Mesothelial cell of epicardium (in vitro differentiated cells): Measurements from ENCODE around the gene EVPL. TPM values are rescaled to one million over a fixed set of nuclear protein-coding genes. Genes with fewer than 3 reads are reported as not detected.

Experiments used
- DNase-seq, 2 experiments: peaks; one replicate each; pipeline ENCODE4 v3.0.0; 2021; ENCODE audit warnings: low spot score in 2 of 2; ENCODE audit not compliant: unreplicated experiment in 2 of 2
- H3K27ac Mint-ChIP-seq: 2 replicates; pipeline ENCODE4 v1.8.0; 2021; ENCODE audit warnings: mixed read lengths
- H3K27me3 Mint-ChIP-seq: 2 replicates; pipeline ENCODE4 v1.8.0; 2021; ENCODE audit warnings: low read depth, mixed read lengths
- H3K36me3 Mint-ChIP-seq: 2 replicates; pipeline ENCODE4 v1.8.0; 2021; ENCODE audit warnings: mixed read lengths
- H3K4me1 Mint-ChIP-seq: 2 replicates; pipeline ENCODE4 v1.8.0; 2021; ENCODE audit warnings: mixed read lengths
- H3K4me3 Mint-ChIP-seq: 2 replicates; pipeline ENCODE4 v1.8.0; 2021; ENCODE audit warnings: mild to moderate bottlenecking, moderate library complexity, mixed read lengths
- H3K9me3 Mint-ChIP-seq: 2 replicates; pipeline ENCODE4 v1.8.0; 2021; ENCODE audit warnings: mixed read lengths
- total RNA-seq: library from RNA; stranded (reverse); gene quantifications from 3 replicates; pipeline ENCODE4 v1.2.1, GENCODE V29; 2021
- TF ChIP-seq, protein P1 (sequence below): fragments of 200-600 bp; sonication (generic); IDR thresholded peaks from one replicate; pipeline ENCODE4 v1.5.0; 2021; ENCODE audit warnings: antibody characterized with exemption; ENCODE audit not compliant: unreplicated experiment

The EVPL gene
- total RNA-seq, 1 donor from 2014 or later: 0.25 TPM

DNA sequence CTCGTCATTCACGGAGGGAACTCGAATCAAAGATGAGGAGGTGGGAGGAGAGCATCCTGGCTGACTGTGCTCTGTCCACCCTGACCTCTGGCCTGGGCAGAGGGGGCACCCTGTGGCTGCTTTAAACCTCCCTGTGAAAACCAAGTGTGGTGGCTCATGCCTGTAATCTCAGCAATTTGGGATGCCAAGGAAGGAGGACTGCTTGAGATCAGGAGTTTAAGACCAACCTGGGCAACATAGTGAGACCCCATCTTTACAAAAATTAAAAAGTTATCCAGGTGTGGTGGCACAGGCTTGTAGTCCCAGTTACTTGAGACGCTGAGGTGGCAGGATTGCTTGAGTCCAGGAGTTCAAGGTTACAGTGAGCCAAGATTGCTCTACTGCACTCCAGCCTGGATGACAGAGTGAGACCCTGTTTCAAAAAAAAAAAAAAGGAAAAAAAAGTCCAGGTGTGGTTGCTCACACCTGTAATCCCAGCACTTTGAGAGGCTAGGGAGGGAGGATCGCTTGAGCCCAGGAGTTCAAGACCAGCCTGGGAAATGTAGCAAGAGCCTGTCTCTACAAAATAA is 32.2 kb downstream of the EVPL start:
- Mint-ChIP-seq H3K27ac (no peak overlapping the region), H3K4me1 (peaks cover 11% of the 10 kb centered on the region), H3K36me3 (peaks cover 21% of the 10 kb centered on the region), H3K9me3 (no peaks in the 10 kb centered on the region), H3K4me3 (no peak overlapping the region), H3K27me3 (no peaks in the 10 kb centered on the region)
- TF ChIP-seq, protein P1, sequence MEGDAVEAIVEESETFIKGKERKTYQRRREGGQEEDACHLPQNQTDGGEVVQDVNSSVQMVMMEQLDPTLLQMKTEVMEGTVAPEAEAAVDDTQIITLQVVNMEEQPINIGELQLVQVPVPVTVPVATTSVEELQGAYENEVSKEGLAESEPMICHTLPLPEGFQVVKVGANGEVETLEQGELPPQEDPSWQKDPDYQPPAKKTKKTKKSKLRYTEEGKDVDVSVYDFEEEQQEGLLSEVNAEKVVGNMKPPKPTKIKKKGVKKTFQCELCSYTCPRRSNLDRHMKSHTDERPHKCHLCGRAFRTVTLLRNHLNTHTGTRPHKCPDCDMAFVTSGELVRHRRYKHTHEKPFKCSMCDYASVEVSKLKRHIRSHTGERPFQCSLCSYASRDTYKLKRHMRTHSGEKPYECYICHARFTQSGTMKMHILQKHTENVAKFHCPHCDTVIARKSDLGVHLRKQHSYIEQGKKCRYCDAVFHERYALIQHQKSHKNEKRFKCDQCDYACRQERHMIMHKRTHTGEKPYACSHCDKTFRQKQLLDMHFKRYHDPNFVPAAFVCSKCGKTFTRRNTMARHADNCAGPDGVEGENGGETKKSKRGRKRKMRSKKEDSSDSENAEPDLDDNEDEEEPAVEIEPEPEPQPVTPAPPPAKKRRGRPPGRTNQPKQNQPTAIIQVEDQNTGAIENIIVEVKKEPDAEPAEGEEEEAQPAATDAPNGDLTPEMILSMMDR: no peak
- no peak for DNase-seq

DNA sequence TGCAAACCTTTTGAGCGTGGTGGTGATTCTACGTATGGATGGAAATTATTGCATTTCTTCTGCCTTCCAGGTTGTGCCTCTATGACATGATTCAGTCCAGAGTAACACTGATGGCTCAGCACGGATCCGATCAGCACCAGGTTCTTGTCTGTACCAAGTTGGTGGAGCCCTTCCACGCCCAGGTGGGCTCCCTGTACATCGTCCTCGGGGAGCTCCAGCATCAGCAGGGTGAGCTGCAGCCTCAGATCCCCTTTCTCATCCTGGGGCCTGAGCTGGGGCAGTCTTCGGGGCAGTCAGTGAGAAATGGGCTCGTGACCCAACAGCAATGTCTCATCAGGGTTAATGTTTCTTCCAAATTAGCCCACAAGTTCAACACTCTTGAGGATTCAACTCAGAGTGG is 35.7 kb downstream of the EVPL start:
- Mint-ChIP-seq H3K9me3 (no peaks in the 10 kb centered on the region), H3K4me3 (no peak overlapping the region), H3K4me1 (no peaks in the 10 kb centered on the region), H3K27me3 (no peaks in the 10 kb centered on the region), H3K36me3 (peaks cover 18% of the 10 kb centered on the region), H3K27ac (no peak overlapping the region)
- DNase-seq: no peak
- TF ChIP-seq, protein P1: no peak

DNA sequence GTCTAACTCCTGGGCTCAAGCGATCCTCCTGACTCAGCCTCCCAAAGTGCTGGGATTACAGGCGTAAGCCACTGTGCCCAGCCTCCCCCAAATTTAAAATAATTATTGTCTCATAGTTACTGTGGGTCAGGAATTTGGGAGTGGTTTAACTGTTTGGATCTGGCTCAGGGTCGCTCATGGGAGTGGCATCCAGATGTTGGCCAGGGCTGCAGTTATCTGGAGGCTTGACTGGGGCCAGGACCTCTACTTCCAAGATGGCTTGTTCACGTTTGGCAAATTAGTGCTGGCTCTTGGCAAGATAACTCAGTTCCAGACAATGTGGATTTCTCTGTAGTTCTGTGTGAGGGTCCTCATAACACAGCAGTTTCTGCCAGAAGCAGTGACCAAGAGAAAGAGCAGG is 40.1 kb downstream of the EVPL start:
- peaks cover 10% of the 10 kb centered on the region for H3K36me3 Mint-ChIP-seq
- no peak overlapping the region for H3K27ac Mint-ChIP-seq
- H3K4me1 Mint-ChIP-seq: peaks cover 30% of the 10 kb centered on the region
- H3K4me3 Mint-ChIP-seq: no peak overlapping the region
- DNase-seq: no peak
- H3K9me3 Mint-ChIP-seq: no peaks in the 10 kb centered on the region
- TF ChIP-seq, protein P1: no peak
- no peaks in the 10 kb centered on the region for H3K27me3 Mint-ChIP-seq

DNA sequence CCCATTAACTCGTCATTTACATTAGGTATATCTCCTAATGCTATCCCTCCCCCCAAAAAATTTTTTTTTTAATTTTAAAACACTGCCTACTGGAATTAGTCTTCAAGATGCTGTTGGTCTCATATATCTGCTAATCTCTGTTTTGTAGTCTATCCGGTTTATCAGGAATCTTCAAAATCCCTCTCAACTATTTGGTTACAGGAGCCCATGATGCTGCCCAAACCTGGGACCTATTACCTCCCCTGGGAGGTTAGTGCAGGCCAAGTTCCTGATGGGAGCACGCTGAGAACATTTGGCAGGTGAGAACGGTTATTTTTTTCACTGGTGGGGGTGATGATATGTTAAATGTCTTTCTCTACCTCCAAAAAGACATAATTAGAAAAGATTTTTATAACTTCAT is 41.1 kb downstream of the EVPL start:
- H3K27me3 Mint-ChIP-seq: no peaks in the 10 kb centered on the region
- no peak for DNase-seq
- no peak overlapping the region for H3K4me3 Mint-ChIP-seq
- peak overlapping the region; percentile 92 for H3K27ac Mint-ChIP-seq
- H3K4me1 Mint-ChIP-seq: peaks cover 39% of the 10 kb centered on the region
- TF ChIP-seq, protein P1: no peak
- peaks cover 5% of the 10 kb centered on the region for H3K36me3 Mint-ChIP-seq
- no peaks in the 10 kb centered on the region for H3K9me3 Mint-ChIP-seq

DNA sequence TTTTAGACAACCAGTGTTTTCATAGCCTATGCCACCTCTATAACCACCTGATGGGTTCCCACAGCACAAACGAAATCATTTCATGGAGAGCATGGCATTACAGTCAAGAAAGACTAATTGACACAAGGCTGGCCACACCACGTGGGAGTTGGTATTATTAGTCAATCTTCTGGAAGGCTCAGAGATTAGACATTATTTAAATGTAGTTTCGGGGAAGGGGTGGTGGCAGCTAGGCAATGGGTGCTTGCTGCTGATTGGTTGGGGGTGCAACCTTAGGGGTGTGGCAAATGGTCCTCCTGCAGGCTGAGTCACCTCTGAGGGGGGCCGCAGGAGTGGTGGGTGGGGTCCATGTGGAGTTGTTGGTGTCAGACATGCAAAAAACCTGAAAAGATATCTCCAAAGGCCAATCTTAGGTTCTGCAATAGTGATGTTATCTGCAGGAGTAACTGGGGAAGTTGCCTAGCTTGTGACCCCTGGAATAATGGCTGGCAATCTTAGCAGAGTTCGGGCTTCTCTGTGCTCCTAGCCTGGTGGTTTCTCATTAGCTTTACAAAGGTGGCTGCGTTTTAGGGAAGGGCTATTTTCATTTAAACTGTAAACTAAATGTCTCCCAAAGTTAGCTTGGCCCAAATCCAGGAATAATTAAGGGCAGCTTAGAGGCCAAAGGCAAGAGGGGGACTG is 43.5 kb downstream of the EVPL start:
- TF ChIP-seq, protein P1: no peak
- Mint-ChIP-seq H3K4me1 (peaks cover 56% of the 10 kb centered on the region), H3K27me3 (no peaks in the 10 kb centered on the region), H3K36me3 (peaks cover 5% of the 10 kb centered on the region), H3K4me3 (peak overlapping the region; percentile 18), H3K9me3 (no peaks in the 10 kb centered on the region), H3K27ac (peak overlapping the region; percentile 95)
- DNase-seq: no peak
